GM23338 (cell line): Measurements from ENCODE around the gene CYBA.

ENCODE experiments used
- CTCF ChIP-seq, 2 experiments: fragments of 200-600 bp in 1 of 2; sonication (generic) in 1 of 2; conservative IDR thresholded peaks; 2 replicates each; pipeline versions ENCODE4 v1.5.1 to v1.6.1; 2016 to 2017; ENCODE audit warnings: antibody characterized with exemption in 2 of 2, low read depth in 2 of 2, mild to moderate bottlenecking in 2 of 2, moderate library complexity in 1 of 2
- EZH2phosphoT487 ChIP-seq: fragments of 200-600 bp; sonication (generic); IDR thresholded peaks from one replicate; pipeline ENCODE4 v1.8.1; 2018; ENCODE audit warnings: antibody characterized with exemption; ENCODE audit not compliant: unreplicated experiment
- NANOG ChIP-seq: IDR thresholded peaks from 2 replicates; pipeline ENCODE4 v1.6.1; 2016; ENCODE audit warnings: antibody characterized with exemption, borderline replicate concordance
- POLR2AphosphoS5 ChIP-seq: IDR thresholded peaks from 2 replicates; pipeline ENCODE4 v1.6.1; 2016; ENCODE audit warnings: antibody characterized with exemption, low read depth
- TF ChIP-seq, protein P1 (sequence below): IDR thresholded peaks from one replicate; pipeline ENCODE4 v1.6.1; 2018; ENCODE audit warnings: antibody characterized with exemption; ENCODE audit not compliant: unreplicated experiment

- TF ChIP-seq CTCF (conservative IDR thresholded peaks at IDR 0.05; ENCODE audit: low read depth in 2 of 2), result no peak
- no peak for TF ChIP-seq POLR2AphosphoS5
- no peak for TF ChIP-seq NANOG
- no peak for TF ChIP-seq EZH2phosphoT487
- TF ChIP-seq, protein P1, sequence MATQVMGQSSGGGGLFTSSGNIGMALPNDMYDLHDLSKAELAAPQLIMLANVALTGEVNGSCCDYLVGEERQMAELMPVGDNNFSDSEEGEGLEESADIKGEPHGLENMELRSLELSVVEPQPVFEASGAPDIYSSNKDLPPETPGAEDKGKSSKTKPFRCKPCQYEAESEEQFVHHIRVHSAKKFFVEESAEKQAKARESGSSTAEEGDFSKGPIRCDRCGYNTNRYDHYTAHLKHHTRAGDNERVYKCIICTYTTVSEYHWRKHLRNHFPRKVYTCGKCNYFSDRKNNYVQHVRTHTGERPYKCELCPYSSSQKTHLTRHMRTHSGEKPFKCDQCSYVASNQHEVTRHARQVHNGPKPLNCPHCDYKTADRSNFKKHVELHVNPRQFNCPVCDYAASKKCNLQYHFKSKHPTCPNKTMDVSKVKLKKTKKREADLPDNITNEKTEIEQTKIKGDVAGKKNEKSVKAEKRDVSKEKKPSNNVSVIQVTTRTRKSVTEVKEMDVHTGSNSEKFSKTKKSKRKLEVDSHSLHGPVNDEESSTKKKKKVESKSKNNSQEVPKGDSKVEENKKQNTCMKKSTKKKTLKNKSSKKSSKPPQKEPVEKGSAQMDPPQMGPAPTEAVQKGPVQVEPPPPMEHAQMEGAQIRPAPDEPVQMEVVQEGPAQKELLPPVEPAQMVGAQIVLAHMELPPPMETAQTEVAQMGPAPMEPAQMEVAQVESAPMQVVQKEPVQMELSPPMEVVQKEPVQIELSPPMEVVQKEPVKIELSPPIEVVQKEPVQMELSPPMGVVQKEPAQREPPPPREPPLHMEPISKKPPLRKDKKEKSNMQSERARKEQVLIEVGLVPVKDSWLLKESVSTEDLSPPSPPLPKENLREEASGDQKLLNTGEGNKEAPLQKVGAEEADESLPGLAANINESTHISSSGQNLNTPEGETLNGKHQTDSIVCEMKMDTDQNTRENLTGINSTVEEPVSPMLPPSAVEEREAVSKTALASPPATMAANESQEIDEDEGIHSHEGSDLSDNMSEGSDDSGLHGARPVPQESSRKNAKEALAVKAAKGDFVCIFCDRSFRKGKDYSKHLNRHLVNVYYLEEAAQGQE, result no peak
Measured at GRCh38 chr16:88630941-88631340, 19.9 kb downstream of the CYBA start.
